ENCODE data around the gene VTI1B.

DNA sequence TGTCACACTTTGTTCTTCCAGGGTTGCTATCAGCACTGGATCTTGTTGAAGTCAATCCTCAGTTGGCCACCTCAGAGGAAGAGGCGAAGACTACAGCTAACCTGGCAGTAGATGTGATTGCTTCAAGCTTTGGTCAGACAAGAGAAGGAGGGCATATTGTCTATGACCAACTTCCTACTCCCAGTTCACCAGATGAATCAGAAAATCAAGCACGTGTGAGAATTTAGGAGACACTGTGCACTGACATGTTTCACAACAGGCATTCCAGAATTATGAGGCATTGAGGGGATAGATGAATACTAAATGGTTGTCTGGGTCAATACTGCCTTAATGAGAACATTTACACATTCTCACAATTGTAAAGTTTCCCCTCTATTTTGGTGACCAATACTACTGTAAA is 23.7 kb downstream of the VTI1B start:
- TF ChIP-seq, protein P1, sequence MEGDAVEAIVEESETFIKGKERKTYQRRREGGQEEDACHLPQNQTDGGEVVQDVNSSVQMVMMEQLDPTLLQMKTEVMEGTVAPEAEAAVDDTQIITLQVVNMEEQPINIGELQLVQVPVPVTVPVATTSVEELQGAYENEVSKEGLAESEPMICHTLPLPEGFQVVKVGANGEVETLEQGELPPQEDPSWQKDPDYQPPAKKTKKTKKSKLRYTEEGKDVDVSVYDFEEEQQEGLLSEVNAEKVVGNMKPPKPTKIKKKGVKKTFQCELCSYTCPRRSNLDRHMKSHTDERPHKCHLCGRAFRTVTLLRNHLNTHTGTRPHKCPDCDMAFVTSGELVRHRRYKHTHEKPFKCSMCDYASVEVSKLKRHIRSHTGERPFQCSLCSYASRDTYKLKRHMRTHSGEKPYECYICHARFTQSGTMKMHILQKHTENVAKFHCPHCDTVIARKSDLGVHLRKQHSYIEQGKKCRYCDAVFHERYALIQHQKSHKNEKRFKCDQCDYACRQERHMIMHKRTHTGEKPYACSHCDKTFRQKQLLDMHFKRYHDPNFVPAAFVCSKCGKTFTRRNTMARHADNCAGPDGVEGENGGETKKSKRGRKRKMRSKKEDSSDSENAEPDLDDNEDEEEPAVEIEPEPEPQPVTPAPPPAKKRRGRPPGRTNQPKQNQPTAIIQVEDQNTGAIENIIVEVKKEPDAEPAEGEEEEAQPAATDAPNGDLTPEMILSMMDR (IDR thresholded peaks at IDR 0.05): no peak
- TF ChIP-seq POLR2A (IDR thresholded peaks at IDR 0.05): no peak
